Left ventricle myocardium inferior (tissue), 1 donor: ENCODE measurements around the gene PGM5. TPM values are rescaled to one million over a fixed set of nuclear protein-coding genes. Genes with fewer than 3 reads are reported as not detected.
"Not testable (repeated sequence)": the region's sequence is repeated elsewhere in the genome, so short reads cannot be mapped to it uniquely, and the experiment has no call there.

Experiments
- DNase-seq: peaks from one replicate; pipeline ENCODE4 v3.0.0-alpha.2; 2020
- H3K27ac ChIP-seq: fragments of 200-600 bp; replicated peaks from 2 replicates; pipeline ENCODE4 v1.8.0; 2021
- H3K27me3 ChIP-seq: fragments of 200-600 bp; 2 replicates; pipeline ENCODE4 v1.8.0; 2021; ENCODE audit warnings: low read depth
- H3K36me3 ChIP-seq: fragments of 200-600 bp; 2 replicates; pipeline ENCODE4 v1.8.0; 2021
- H3K4me1 ChIP-seq: fragments of 200-600 bp; 2 replicates; pipeline ENCODE4 v1.8.0; 2021
- H3K4me3 ChIP-seq: fragments of 200-600 bp; 2 replicates; pipeline ENCODE4 v1.8.0; 2021; ENCODE audit warnings: mild to moderate bottlenecking, moderate library complexity
- H3K9me3 ChIP-seq: fragments of 200-600 bp; replicated peaks from 2 replicates; pipeline ENCODE4 v1.8.0; 2021
- intact Hi-C: fragments of 100-400 bp; cut with micrococcal nuclease; formaldehyde crosslinking; loops from one replicate; pipeline ENCODE4 v1.11.0; 2022
- long read RNA-seq: library from polyadenylated mRNA; unstranded; transcript quantifications from one replicate; pipeline ENCODE4 v2.0.0, GENCODE V29; 2021
- total RNA-seq: library from RNA; stranded (reverse); fragmentation: NEBNext Ultra II Directional; extraction: Animal tissue kit (Norgen Biotek cat#: 25700); gene quantifications from one replicate; pipeline ENCODE4 v1.2.1, GENCODE V29; 2021
- donor health status: DM: no; HTN: yes; CAD: no; lungs with severe emphysema.

Gene PGM5
- 190 TPM for total RNA-seq
- long read RNA-seq, transcript PGM5-202 (11 exons, 3,338 nt), result major isoform, 29 of 58 reads
- long read RNA-seq, partial matches to known transcripts, result 1 of 58 reads
- long read RNA-seq, other reads (novel, unspliced or antisense), result 27 of 58 reads

- H3K36me3 ChIP-seq, intact Hi-C loops, H3K9me3 ChIP-seq, H3K27me3 ChIP-seq: not testable (repeated sequence)
- peaks cover 26% of the 10 kb centered on the region for H3K4me1 ChIP-seq
- H3K27ac ChIP-seq, result peak within 1 kb of the TSS; percentile 94
- peak; percentile 62 for DNase-seq
- H3K4me3 ChIP-seq, result peak within 1 kb of the TSS; percentile 77
These were observed at the start of gene PGM5 for GRCh38 chr9:68356380-68357118. PGM5 (plus strand) TSS chr9:68356611; CDS start chr9:68357128, 517 bp downstream.

- H3K27ac ChIP-seq, H3K4me3 ChIP-seq, H3K9me3 ChIP-seq, H3K36me3 ChIP-seq, intact Hi-C loops, H3K4me1 ChIP-seq, DNase-seq: not testable (repeated sequence)
- H3K27me3 ChIP-seq, result peaks cover 17% of the 10 kb centered on the region
These were observed 49.3 kb upstream of the PGM5 start for GRCh38 chr9:68307127-68307526.

- intact Hi-C loops, result not testable (repeated sequence)
These were observed 48.8 kb upstream of the PGM5 start for GRCh38 chr9:68307654-68308053.

GRCh38 chr9:68311208-68311607, 45.2 kb upstream of the PGM5 start:
- H3K4me1 ChIP-seq, H3K27ac ChIP-seq, H3K9me3 ChIP-seq, H3K4me3 ChIP-seq, intact Hi-C loops, H3K36me3 ChIP-seq, DNase-seq: not testable (repeated sequence)
- H3K27me3 ChIP-seq, result peaks cover 24% of the 10 kb centered on the region

More at GRCh38 chr9:68307654-68308053, 48.8 kb upstream of the PGM5 start:
- H3K4me1 ChIP-seq, DNase-seq, H3K9me3 ChIP-seq, H3K27ac ChIP-seq, H3K4me3 ChIP-seq, H3K36me3 ChIP-seq: not testable (repeated sequence)
- H3K27me3 ChIP-seq, result peaks cover 17% of the 10 kb centered on the region

- DNase-seq, intact Hi-C loops, H3K36me3 ChIP-seq, H3K4me3 ChIP-seq, H3K27ac ChIP-seq, H3K9me3 ChIP-seq, H3K4me1 ChIP-seq: not testable (repeated sequence)
- peaks cover 11% of the 10 kb centered on the region for H3K27me3 ChIP-seq
These were observed 38.2 kb upstream of the PGM5 start for GRCh38 chr9:68318209-68318608.

GRCh38 chr9:68323749-68324148, 32.7 kb upstream of the PGM5 start:
- H3K4me3 ChIP-seq, H3K4me1 ChIP-seq, H3K36me3 ChIP-seq, H3K27me3 ChIP-seq, H3K27ac ChIP-seq, H3K9me3 ChIP-seq, DNase-seq, intact Hi-C loops: not testable (repeated sequence)

- H3K4me3 ChIP-seq, intact Hi-C loops, DNase-seq: not testable (repeated sequence)
These were observed 31.9 kb upstream of the PGM5 start for GRCh38 chr9:68324518-68324917.

GRCh38 chr9:68329106-68329505, 27.3 kb upstream of the PGM5 start:
- H3K9me3 ChIP-seq, H3K36me3 ChIP-seq, H3K4me1 ChIP-seq, H3K27me3 ChIP-seq, intact Hi-C loops, H3K27ac ChIP-seq, H3K4me3 ChIP-seq, DNase-seq: not testable (repeated sequence)

More at GRCh38 chr9:68324518-68324917, 31.9 kb upstream of the PGM5 start:
- not testable (repeated sequence) for H3K4me1 ChIP-seq, H3K27me3 ChIP-seq, H3K27ac ChIP-seq, H3K9me3 ChIP-seq, H3K36me3 ChIP-seq

- H3K4me3 ChIP-seq, H3K4me1 ChIP-seq, H3K27me3 ChIP-seq, H3K9me3 ChIP-seq, H3K27ac ChIP-seq, H3K36me3 ChIP-seq, intact Hi-C loops, DNase-seq: not testable (repeated sequence)
These were observed 25.8 kb upstream of the PGM5 start for GRCh38 chr9:68330531-68331173.

GRCh38 chr9:68332122-68332521, 24.3 kb upstream of the PGM5 start:
- DNase-seq, intact Hi-C loops, H3K27ac ChIP-seq, H3K9me3 ChIP-seq, H3K4me3 ChIP-seq, H3K4me1 ChIP-seq, H3K36me3 ChIP-seq, H3K27me3 ChIP-seq: not testable (repeated sequence)

GRCh38 chr9:68335935-68336334, 20.5 kb upstream of the PGM5 start:
- H3K27me3 ChIP-seq, H3K27ac ChIP-seq, intact Hi-C loops, H3K4me1 ChIP-seq, H3K9me3 ChIP-seq, DNase-seq, H3K36me3 ChIP-seq, H3K4me3 ChIP-seq: not testable (repeated sequence)

- H3K27ac ChIP-seq, DNase-seq, H3K36me3 ChIP-seq, H3K9me3 ChIP-seq, H3K4me1 ChIP-seq, intact Hi-C loops, H3K4me3 ChIP-seq, H3K27me3 ChIP-seq: not testable (repeated sequence)
These were observed 19.6 kb upstream of the PGM5 start for GRCh38 chr9:68336639-68337339.

- H3K27ac ChIP-seq, H3K4me3 ChIP-seq, intact Hi-C loops, H3K36me3 ChIP-seq, DNase-seq, H3K4me1 ChIP-seq, H3K9me3 ChIP-seq, H3K27me3 ChIP-seq: not testable (repeated sequence)
These were observed 18.4 kb upstream of the PGM5 start for GRCh38 chr9:68338000-68338399.
